Measurements from ENCODE around the gene LTBP2. TPM values are rescaled to one million over a fixed set of nuclear protein-coding genes. Genes with fewer than 3 reads are reported as not detected.

The LTBP2 gene
- polyA plus RNA-seq, 2 of the 4 experiments (the other 2 are of a cell fraction) = 4.9 to 14.4 TPM

- ChIA-PET POLR2A (interaction anchor here (0.7 to 1.2 kb wide), 2 partner anchors 9 to 50 kb away, joined by 3 read pairs; no protein-coding TSS in a partner anchor), CTCF (interaction anchor here (0.8 to 2.6 kb wide), 5 partner anchors 9 to 19 kb away, joined by 3 to 22 read pairs (median 5); partner anchors contain the start of gene LTBP2)
- TF ChIP-seq RARB (CRISPR knock-in tag; IDR thresholded peaks at IDR 0.05) = no peak
- peak; percentile 51 for TF ChIP-seq MAFK (IDR thresholded peaks at IDR 0.05; ENCODE audit: partially characterized antibody)
- FAIRE-seq = no peak
- no peak for ATAC-seq
- WGBS (ENCODE audit: missing lambda C conversion rate) = 77% methylated on average over 5 of the region's 5 CpGs
- Histone ChIP-seq H3K27ac (peak overlapping the region; percentile 89 to 96), H3K4me1 (peaks cover 59% of the 10 kb centered on the region), H3K9me3 (no peaks in the 10 kb centered on the region), H3K4me3 (no peak overlapping the region), H3K4me2 (no peak overlapping the region)
- DNase-seq (ENCODE audit: low read depth in 1 of 2, low spot score in 1 of 2) = no peak
Measured at GRCh38 chr14:74622257-74622656, 10.2 kb upstream of the LTBP2 start.

- no peak for ATAC-seq
- Histone ChIP-seq H3K27ac (peak overlapping the region; percentile 89 to 96), H3K4me1 (peaks cover 66% of the 10 kb centered on the region), H3K9me3 (no peaks in the 10 kb centered on the region), H3K4me2 (peak overlapping the region; percentile 76; the same call in 1 of the 3 replicates), H3K4me3 (no peak overlapping the region)
- ChIA-PET POLR2A (interaction anchor here (1.2 kb wide), 1 partner anchor 9 kb away, joined by 3 read pairs; no protein-coding TSS in a partner anchor), CTCF (interaction anchor here (2.6 kb wide), 1 partner anchor 9 kb away, joined by 15 read pairs; the partner anchor contains the start of gene LTBP2)
- 70% methylated on average over 6 of the region's 6 CpGs for WGBS (ENCODE audit: missing lambda C conversion rate)
- FAIRE-seq = no peak
- TF ChIP-seq, protein P1, sequence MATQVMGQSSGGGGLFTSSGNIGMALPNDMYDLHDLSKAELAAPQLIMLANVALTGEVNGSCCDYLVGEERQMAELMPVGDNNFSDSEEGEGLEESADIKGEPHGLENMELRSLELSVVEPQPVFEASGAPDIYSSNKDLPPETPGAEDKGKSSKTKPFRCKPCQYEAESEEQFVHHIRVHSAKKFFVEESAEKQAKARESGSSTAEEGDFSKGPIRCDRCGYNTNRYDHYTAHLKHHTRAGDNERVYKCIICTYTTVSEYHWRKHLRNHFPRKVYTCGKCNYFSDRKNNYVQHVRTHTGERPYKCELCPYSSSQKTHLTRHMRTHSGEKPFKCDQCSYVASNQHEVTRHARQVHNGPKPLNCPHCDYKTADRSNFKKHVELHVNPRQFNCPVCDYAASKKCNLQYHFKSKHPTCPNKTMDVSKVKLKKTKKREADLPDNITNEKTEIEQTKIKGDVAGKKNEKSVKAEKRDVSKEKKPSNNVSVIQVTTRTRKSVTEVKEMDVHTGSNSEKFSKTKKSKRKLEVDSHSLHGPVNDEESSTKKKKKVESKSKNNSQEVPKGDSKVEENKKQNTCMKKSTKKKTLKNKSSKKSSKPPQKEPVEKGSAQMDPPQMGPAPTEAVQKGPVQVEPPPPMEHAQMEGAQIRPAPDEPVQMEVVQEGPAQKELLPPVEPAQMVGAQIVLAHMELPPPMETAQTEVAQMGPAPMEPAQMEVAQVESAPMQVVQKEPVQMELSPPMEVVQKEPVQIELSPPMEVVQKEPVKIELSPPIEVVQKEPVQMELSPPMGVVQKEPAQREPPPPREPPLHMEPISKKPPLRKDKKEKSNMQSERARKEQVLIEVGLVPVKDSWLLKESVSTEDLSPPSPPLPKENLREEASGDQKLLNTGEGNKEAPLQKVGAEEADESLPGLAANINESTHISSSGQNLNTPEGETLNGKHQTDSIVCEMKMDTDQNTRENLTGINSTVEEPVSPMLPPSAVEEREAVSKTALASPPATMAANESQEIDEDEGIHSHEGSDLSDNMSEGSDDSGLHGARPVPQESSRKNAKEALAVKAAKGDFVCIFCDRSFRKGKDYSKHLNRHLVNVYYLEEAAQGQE (IDR thresholded peaks at IDR 0.05) = no peak
- no peak for TF ChIP-seq HES2 (IDR thresholded peaks at IDR 0.05)
- TF ChIP-seq NFE2L2 (conservative IDR thresholded peaks at IDR 0.05; ENCODE audit: low read length) = no peak
- TF ChIP-seq JUN (IDR thresholded peaks at IDR 0.05) = no peak
- DNase-seq (ENCODE audit: low read depth in 1 of 2, low spot score in 1 of 2) = no peak
Measured at GRCh38 chr14:74621556-74621955, 9.5 kb upstream of the LTBP2 start.

- DNase-seq (ENCODE audit: low read depth in 1 of 2, low spot score in 1 of 2) = no peak
- H3K27ac ChIP-seq = peak overlapping the region; percentile 89 to 96
- POLR2A ChIA-PET = interaction anchor here (1.2 kb wide), 1 partner anchor 8 kb away, joined by 3 read pairs; no protein-coding TSS in a partner anchor
- H3K9me3 ChIP-seq = no peaks in the 10 kb centered on the region
- H3K4me2 ChIP-seq = peak overlapping the region; percentile 76
- peaks cover 73% of the 10 kb centered on the region for H3K4me1 ChIP-seq
- ATAC-seq = no peak
- no peak overlapping the region for H3K4me3 ChIP-seq
- CTCF ChIA-PET = interaction anchor here (2.6 kb wide), 1 partner anchor 9 kb away, joined by 15 read pairs; the partner anchor contains the start of gene LTBP2
- 90% methylated on average over 3 of the region's 3 CpGs for WGBS (ENCODE audit: missing lambda C conversion rate)
- no peak for TF ChIP-seq NPAS2 (CRISPR knock-in tag; IDR thresholded peaks at IDR 0.05; ENCODE audit: borderline replicate concordance)
- TF ChIP-seq ZFP36 (IDR thresholded peaks at IDR 0.05; ENCODE audit: borderline replicate concordance, partially characterized antibody) = peak; percentile 16
- FAIRE-seq = no peak
Measured at GRCh38 chr14:74620923-74621322, 8.9 kb upstream of the LTBP2 start.

DNA sequence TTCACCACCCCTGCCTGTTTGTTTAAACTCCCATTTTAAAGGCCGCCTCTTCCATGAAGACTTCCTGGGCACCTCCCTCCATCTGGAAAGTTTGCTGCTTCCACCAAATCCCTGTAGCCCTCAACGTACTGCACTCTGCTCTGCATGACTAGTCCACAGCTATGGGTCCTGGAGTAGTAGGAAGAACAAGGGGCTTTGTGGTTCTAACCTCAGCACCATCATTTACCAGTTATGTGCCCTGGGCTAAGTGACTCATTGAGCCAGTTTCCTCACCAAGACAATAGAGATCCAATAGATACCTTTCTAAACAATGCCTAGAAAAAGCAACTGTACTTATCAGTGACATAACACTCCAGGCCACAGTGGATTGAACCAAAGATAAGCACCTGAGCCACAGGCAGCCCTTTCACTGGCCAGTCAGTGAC lies 8.5 kb upstream of the LTBP2 start:
- FAIRE-seq (no peak), DNase-seq (ENCODE audit: low read depth in 1 of 2, low spot score in 1 of 2) (peak; percentile 51 to 71), ATAC-seq (peak; percentile 28 to 58; a peak in 4 of 6 replicates)
- Histone ChIP-seq H3K27ac (peak overlapping the region; percentile 89 to 96), H3K4me2 (peak overlapping the region; percentile 76), H3K4me1 (peaks cover 73% of the 10 kb centered on the region), H3K9me3 (no peaks in the 10 kb centered on the region), H3K4me3 (no peak overlapping the region)
- peak; percentile 53 for TF ChIP-seq ZFP36 (IDR thresholded peaks at IDR 0.05; ENCODE audit: borderline replicate concordance, partially characterized antibody)
- no peak for TF ChIP-seq EP300 (IDR thresholded peaks at IDR 0.05)
- TF ChIP-seq CEBPB (IDR thresholded peaks at IDR 0.05) = no peak; a peak in 1 of 4 replicates
- no peak for TF ChIP-seq ESRRA (IDR thresholded peaks at IDR 0.05; ENCODE audit: borderline replicate concordance, low read length)
- no peak for TF ChIP-seq FOSL2 (IDR thresholded peaks at IDR 0.05)
- peak; percentile 69 for TF ChIP-seq FOSL2 (CRISPR knock-in tag; IDR thresholded peaks at IDR 0.05)
- TF ChIP-seq KDM5A (IDR thresholded peaks at IDR 0.05) = no peak
- no peak for TF ChIP-seq NPAS2 (CRISPR knock-in tag; IDR thresholded peaks at IDR 0.05; ENCODE audit: borderline replicate concordance)
- TF ChIP-seq, protein P2, sequence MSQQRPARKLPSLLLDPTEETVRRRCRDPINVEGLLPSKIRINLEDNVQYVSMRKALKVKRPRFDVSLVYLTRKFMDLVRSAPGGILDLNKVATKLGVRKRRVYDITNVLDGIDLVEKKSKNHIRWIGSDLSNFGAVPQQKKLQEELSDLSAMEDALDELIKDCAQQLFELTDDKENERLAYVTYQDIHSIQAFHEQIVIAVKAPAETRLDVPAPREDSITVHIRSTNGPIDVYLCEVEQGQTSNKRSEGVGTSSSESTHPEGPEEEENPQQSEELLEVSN (IDR thresholded peaks at IDR 0.05; ENCODE audit: borderline replicate concordance, low read depth) = no peak
- peak; percentile 70; the same call in 1 of the 2 replicates for TF ChIP-seq GATA3 (IDR thresholded peaks at IDR 0.05; ENCODE audit: borderline replicate concordance)
- no peak for TF ChIP-seq MYC (IDR thresholded peaks at IDR 0.05; ENCODE audit: borderline replicate concordance, low read length)
- TF ChIP-seq, protein P3, sequence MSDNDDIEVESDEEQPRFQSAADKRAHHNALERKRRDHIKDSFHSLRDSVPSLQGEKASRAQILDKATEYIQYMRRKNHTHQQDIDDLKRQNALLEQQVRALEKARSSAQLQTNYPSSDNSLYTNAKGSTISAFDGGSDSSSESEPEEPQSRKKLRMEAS (IDR thresholded peaks at IDR 0.05) = 0 out of 2 replicates have a peak, but pooled peaks have one; percentile 22
- 54% methylated on average over 2 of the region's 2 CpGs for whole genome bisulfite sequencing (ENCODE audit: missing lambda C conversion rate)
- ChIA-PET CTCF (interaction anchor here (0.9 to 4.2 kb wide), 6 partner anchors 8 to 54 kb away, joined by 3 to 35 read pairs (median 4); partner anchors contain the start of gene LTBP2), POLR2A (interaction anchor here (0.5 to 0.7 kb wide), 2 partner anchors 13 to 35 kb away, joined by 3 to 7 read pairs; no protein-coding TSS in a partner anchor)
